Panc1 (cell line): ENCODE results near the gene AKAP6. TPM values are rescaled to one million over a fixed set of nuclear protein-coding genes. Genes with fewer than 3 reads are reported as not detected.

Experiments
- ATAC-seq: fragments of 200-7000 bp; cut with Tn5 transposase; 2 replicates; pipeline ENCODE4 v1.9.1; 2020; ENCODE audit warnings: mild to moderate bottlenecking, moderate library complexity
- BruUV-seq: library from RNA; stranded (reverse); fragments of 400-500 nt; replicated peaks from 2 replicates; lab custom pipeline; 2021; lab: Mats Ljungman, UMichigan
- CTCF ChIA-PET: fragments of 300-600 bp; sonication (Branson Sonifier 250); formaldehyde crosslinking; loops from one replicate; lab custom pipeline; 2022; ENCODE audit warnings: antibody characterized with exemption; lab: Charles Lee
- POLR2A ChIA-PET: fragments of 300-600 bp; sonication (Branson Sonifier 250); formaldehyde crosslinking; loops from one replicate; lab custom pipeline; 2022; ENCODE audit warnings: antibody characterized with exemption; lab: Charles Lee
- DNase-seq: peaks from one replicate; pipeline ENCODE4 v3.0.0-alpha.2; 2010; ENCODE audit warnings: low read depth, low spot score
- H3K27ac ChIP-seq: 2 replicates; pipeline ENCODE4 v1.5.1; 2011; ENCODE audit warnings: mild to moderate bottlenecking, low read length, inconsistent platforms
- H3K27me3 ChIP-seq: fragments of 200-500 bp; sonication (Bioruptor generic); 2 replicates; pipeline ENCODE4 v1.6.0; 2014; ENCODE audit warnings: low read length, inconsistent platforms; ENCODE audit not compliant: control insufficient read depth, insufficient read depth
- H3K36me3 ChIP-seq: fragments of 200-500 bp; sonication (Bioruptor generic); 2 replicates; pipeline ENCODE4 v1.5.1; 2014; ENCODE audit warnings: inconsistent platforms, mild to moderate bottlenecking, low read length, moderate library complexity; ENCODE audit not compliant: control insufficient read depth, insufficient read depth
- H3K4me1 ChIP-seq: 2 replicates; pipeline ENCODE4 v1.5.1; 2011; ENCODE audit warnings: inconsistent platforms, mild to moderate bottlenecking, low read length, moderate library complexity; ENCODE audit not compliant: control insufficient read depth, insufficient read depth
- H3K4me3 ChIP-seq, 2 experiments: 2 replicates each; pipeline ENCODE4 v1.5.1; 2011 to 2012; ENCODE audit warnings: low read depth in 2 of 2, low read length in 2 of 2, mild to moderate bottlenecking in 2 of 2, inconsistent platforms in 1 of 2, moderate library complexity in 1 of 2
- H3K9me3 ChIP-seq: fragments of 200-500 bp; sonication (Bioruptor generic); 2 replicates; pipeline ENCODE4 v1.5.1; 2014; ENCODE audit warnings: low read depth, mild to moderate bottlenecking, inconsistent platforms, low read length, moderate library complexity; ENCODE audit not compliant: control insufficient read depth, insufficient read depth
- CTCF ChIP-seq: fragments of 450-650 bp; IDR thresholded peaks from 2 replicates; pipeline ENCODE4 v1.5.1; 2017; ENCODE audit warnings: mild to moderate bottlenecking
- POLR2AphosphoS5 ChIP-seq: IDR thresholded peaks from 2 replicates; pipeline ENCODE4 v1.6.1; 2012; ENCODE audit warnings: mild to moderate bottlenecking, low read depth, low read length, moderate library complexity
- REST ChIP-seq, 2 experiments: IDR thresholded peaks; 2 replicates each; pipeline ENCODE4 v1.6.1; 2011 to 2012; ENCODE audit warnings: low read depth in 2 of 2, control low read depth in 1 of 2, low read length in 1 of 2, mild to moderate bottlenecking in 1 of 2, moderate library complexity in 1 of 2; ENCODE audit not compliant: insufficient read depth in 1 of 2
- SIN3A ChIP-seq: IDR thresholded peaks from 2 replicates; pipeline ENCODE4 v1.6.1; 2012; ENCODE audit warnings: low read depth, mild to moderate bottlenecking, low read length, moderate library complexity, borderline replicate concordance; ENCODE audit not compliant: insufficient read depth
- TCF7L2 ChIP-seq: IDR thresholded peaks from 2 replicates; pipeline ENCODE4 v1.6.1; 2011; ENCODE audit warnings: mild to moderate bottlenecking, low read depth, low read length, inconsistent platforms
- in situ Hi-C: cut with HindIII; loops from 2 replicates; pipeline ENCODE4 v1.10.0; 2016; ENCODE audit warnings: low sequenced_read_pairs, low pct_unique_long_range_greater_than_20kb
- intact Hi-C: fragments of 100-400 bp; cut with micrococcal nuclease; formaldehyde crosslinking; loops from one replicate; pipeline ENCODE4 v1.10.0; 2022; ENCODE audit not compliant: unreplicated experiment
- total RNA-seq: library from RNA; stranded (reverse); gene quantifications from one replicate; pipeline ENCODE4 v1.2.1, GENCODE V29; 2021; ENCODE audit not compliant: unreplicated experiment

Gene AKAP6
- total RNA-seq, 1 experiment from 2014 or later = 0.82 TPM

- CTCF ChIA-PET = no interaction called here
- no TSS peak for BruUV-seq
- no peak for TF ChIP-seq TCF7L2
- TF ChIP-seq SIN3A = no peak
- no peak for TF ChIP-seq REST (IDR thresholded peaks at IDR 0.05; ENCODE audit: insufficient read depth in 1 of 2, low read depth in 2 of 2, low read length in 1 of 2)
- TF ChIP-seq CTCF = no peak
- TF ChIP-seq POLR2AphosphoS5 = no peak
Observed at GRCh38 chr14:32310876-32311275, 18.2 kb upstream of the AKAP6 start.

GRCh38 chr14:32311294-32312009 lies 17.6 kb upstream of the AKAP6 start:
- no peak for ATAC-seq
- Histone ChIP-seq H3K4me3 (no peak overlapping the region), H3K27me3 (no peaks in the 10 kb centered on the region), H3K36me3 (no peaks in the 10 kb centered on the region), H3K4me1 (no peaks in the 10 kb centered on the region; the same call in 1 of the 2 replicates), H3K9me3 (no peaks in the 10 kb centered on the region), H3K27ac (no peak overlapping the region)
- ChIA-PET CTCF (no interaction called here), POLR2A (no interaction called here)
- no peak for DNase-seq
- BruUV-seq = no TSS peak
- in situ Hi-C loops = no loop called here
- no peak for TF ChIP-seq SIN3A
- TF ChIP-seq REST (IDR thresholded peaks at IDR 0.05; ENCODE audit: insufficient read depth in 1 of 2, low read depth in 2 of 2, low read length in 1 of 2) = no peak
- TF ChIP-seq CTCF = no peak
- TF ChIP-seq TCF7L2 = no peak
- TF ChIP-seq POLR2AphosphoS5 = no peak
- intact Hi-C loops = no loop called here

More at GRCh38 chr14:32310876-32311275, 18.2 kb upstream of the AKAP6 start:
- Histone ChIP-seq H3K9me3 (no peaks in the 10 kb centered on the region), H3K27me3 (no peaks in the 10 kb centered on the region), H3K4me3 (no peak overlapping the region), H3K27ac (no peak overlapping the region), H3K36me3 (no peaks in the 10 kb centered on the region), H3K4me1 (no peaks in the 10 kb centered on the region; the same call in 1 of the 2 replicates)
- intact Hi-C loops (no loop called here), in situ Hi-C loops (no loop called here)
- DNase-seq (no peak), ATAC-seq (no peak)
- POLR2A ChIA-PET = no interaction called here
